ENCODE measurements around the gene CADM1.

DNA sequence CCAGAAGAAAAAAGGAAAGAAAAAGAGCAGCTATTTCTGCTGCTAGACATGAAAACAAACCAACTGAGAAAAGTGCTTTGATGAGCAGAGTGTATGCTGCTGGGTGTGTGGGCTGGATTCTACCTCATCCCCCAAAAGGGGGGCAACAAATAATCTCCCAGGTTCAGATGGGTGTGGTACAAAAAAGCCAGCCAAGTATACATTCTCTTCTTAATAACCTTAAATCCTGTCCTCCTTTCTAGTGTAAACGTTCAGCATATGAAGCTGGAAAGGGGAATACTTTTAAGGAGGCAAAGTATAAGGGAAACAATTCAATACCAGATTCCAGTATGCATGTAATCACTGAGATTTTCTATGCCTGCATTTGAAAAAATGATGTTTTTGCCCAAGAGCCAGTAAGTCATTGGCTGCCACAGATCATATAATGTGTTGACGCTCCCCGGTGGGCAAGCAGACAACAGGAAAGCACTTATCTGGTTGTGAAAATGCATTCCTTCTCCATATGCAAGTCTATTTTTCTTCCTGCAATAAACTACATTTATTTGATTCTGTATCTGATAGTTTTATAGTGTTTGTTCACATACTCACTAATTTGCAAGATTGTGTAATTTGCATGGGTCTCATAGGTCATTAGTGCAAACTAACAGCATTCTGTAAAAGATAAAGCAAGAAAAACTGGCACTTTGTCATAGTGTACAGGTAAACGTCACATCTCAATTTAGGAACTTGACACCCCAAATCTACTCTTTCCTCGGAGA lies 201.1 kb downstream of the CADM1 start:
- TF ChIP-seq, protein P1, sequence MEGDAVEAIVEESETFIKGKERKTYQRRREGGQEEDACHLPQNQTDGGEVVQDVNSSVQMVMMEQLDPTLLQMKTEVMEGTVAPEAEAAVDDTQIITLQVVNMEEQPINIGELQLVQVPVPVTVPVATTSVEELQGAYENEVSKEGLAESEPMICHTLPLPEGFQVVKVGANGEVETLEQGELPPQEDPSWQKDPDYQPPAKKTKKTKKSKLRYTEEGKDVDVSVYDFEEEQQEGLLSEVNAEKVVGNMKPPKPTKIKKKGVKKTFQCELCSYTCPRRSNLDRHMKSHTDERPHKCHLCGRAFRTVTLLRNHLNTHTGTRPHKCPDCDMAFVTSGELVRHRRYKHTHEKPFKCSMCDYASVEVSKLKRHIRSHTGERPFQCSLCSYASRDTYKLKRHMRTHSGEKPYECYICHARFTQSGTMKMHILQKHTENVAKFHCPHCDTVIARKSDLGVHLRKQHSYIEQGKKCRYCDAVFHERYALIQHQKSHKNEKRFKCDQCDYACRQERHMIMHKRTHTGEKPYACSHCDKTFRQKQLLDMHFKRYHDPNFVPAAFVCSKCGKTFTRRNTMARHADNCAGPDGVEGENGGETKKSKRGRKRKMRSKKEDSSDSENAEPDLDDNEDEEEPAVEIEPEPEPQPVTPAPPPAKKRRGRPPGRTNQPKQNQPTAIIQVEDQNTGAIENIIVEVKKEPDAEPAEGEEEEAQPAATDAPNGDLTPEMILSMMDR (optimal IDR thresholded peaks at IDR 0.05 in 1 of 3, IDR thresholded peaks at IDR 0.05 in 1 of 3, conservative IDR thresholded peaks at IDR 0.05 in 1 of 3; ENCODE audit: extremely low read depth in 1 of 3, insufficient read depth in 2 of 3, low read length in 3 of 3) = no peak
- TF ChIP-seq EZH2 (IDR thresholded peaks at IDR 0.05; ENCODE audit: low read length) = no peak

Measured in keratinocyte (primary cell).